Esophagus muscularis mucosa (tissue), 4 donors: ENCODE results near the gene SLC52A3.

Experiments
- EP300 ChIP-seq: sonication (generic); formaldehyde crosslinking; IDR thresholded peaks from one replicate; pipeline ENCODE4 v1.6.1; 2017; ENCODE audit warnings: antibody characterized with exemption
- POLR2AphosphoS5 ChIP-seq, 2 donors: sonication (generic); formaldehyde crosslinking; IDR thresholded peaks; one replicate each; pipeline ENCODE4 v1.6.1; 2017; ENCODE audit warnings: antibody characterized with exemption in 2 of 2
- TF ChIP-seq, protein P1 (sequence below), 3 experiments: fragments of 200-600 bp in 2 of 3; fragments of 450-650 bp in 1 of 3; sonication (generic) in 2 of 3; IDR thresholded peaks; one replicate each; pipeline ENCODE4 v1.5.1; 2017 to 2019; ENCODE audit warnings: antibody characterized with exemption in 3 of 3, mild to moderate bottlenecking in 2 of 3, moderate library complexity in 1 of 3

- TF ChIP-seq, protein P1, sequence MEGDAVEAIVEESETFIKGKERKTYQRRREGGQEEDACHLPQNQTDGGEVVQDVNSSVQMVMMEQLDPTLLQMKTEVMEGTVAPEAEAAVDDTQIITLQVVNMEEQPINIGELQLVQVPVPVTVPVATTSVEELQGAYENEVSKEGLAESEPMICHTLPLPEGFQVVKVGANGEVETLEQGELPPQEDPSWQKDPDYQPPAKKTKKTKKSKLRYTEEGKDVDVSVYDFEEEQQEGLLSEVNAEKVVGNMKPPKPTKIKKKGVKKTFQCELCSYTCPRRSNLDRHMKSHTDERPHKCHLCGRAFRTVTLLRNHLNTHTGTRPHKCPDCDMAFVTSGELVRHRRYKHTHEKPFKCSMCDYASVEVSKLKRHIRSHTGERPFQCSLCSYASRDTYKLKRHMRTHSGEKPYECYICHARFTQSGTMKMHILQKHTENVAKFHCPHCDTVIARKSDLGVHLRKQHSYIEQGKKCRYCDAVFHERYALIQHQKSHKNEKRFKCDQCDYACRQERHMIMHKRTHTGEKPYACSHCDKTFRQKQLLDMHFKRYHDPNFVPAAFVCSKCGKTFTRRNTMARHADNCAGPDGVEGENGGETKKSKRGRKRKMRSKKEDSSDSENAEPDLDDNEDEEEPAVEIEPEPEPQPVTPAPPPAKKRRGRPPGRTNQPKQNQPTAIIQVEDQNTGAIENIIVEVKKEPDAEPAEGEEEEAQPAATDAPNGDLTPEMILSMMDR (IDR thresholded peaks at IDR 0.05), result no peak
- TF ChIP-seq EP300 (no peak), POLR2AphosphoS5 (IDR thresholded peaks at IDR 0.05) (no peak)
Observed at GRCh38 chr20:732727-733126, 35.6 kb downstream of the SLC52A3 start.
